NCI-H526 treated with DMSO at 0.1 percent for 48 hours (cell line): ENCODE data around the gene CFAP73.
A peak's percentile ranks its signal among the peaks of the same experiment; 100 is the strongest.

Experiments used
- DNase-seq: peaks from one replicate; lab custom pipeline; 2025; lab: John Stamatoyannopoulos, UW

Gene CFAP73

GRCh38 chr12:113142173-113142885, 7.2 kb upstream of the CFAP73 start:
- DNase-seq = no peak

GRCh38 chr12:113142886-113143332, 6.6 kb upstream of the CFAP73 start:
- no peak for DNase-seq

GRCh38 chr12:113143959-113144358, 5.6 kb upstream of the CFAP73 start:
- no peak for DNase-seq

GRCh38 chr12:113144806-113145205, 4.7 kb upstream of the CFAP73 start:
- no peak for DNase-seq

- no peak for DNase-seq
These were observed 3.6 kb upstream of the CFAP73 start for GRCh38 chr12:113145720-113146551.

- DNase-seq = no peak
These were observed 2.5 kb upstream of the CFAP73 start for GRCh38 chr12:113146999-113147398.

GRCh38 chr12:113151655-113152054, 2.1 kb downstream of the CFAP73 start:
- no peak for DNase-seq

- DNase-seq = no peak
These were observed 2.8 kb downstream of the CFAP73 start for GRCh38 chr12:113152196-113152834.

- DNase-seq = peak; percentile 61
These were observed 3.6 kb downstream of the CFAP73 start for GRCh38 chr12:113152835-113153814.

- DNase-seq = peak; percentile 28
These were observed 4.9 kb downstream of the CFAP73 start for GRCh38 chr12:113154351-113154973.

GRCh38 chr12:113155060-113155459, 5.5 kb downstream of the CFAP73 start:
- no peak for DNase-seq

GRCh38 chr12:113155646-113156045, 6.1 kb downstream of the CFAP73 start:
- DNase-seq = no peak

GRCh38 chr12:113157218-113157859, 7.8 kb downstream of the CFAP73 start:
- DNase-seq = no peak

- no peak for DNase-seq
These were observed 9.1 kb downstream of the CFAP73 start for GRCh38 chr12:113158439-113159203.

GRCh38 chr12:113159937-113160336, 10.4 kb downstream of the CFAP73 start:
- no peak for DNase-seq

- peak; percentile 85 for DNase-seq
These were observed 12.0 kb downstream of the CFAP73 start for GRCh38 chr12:113161415-113162016.

GRCh38 chr12:113162102-113163029, 12.8 kb downstream of the CFAP73 start:
- DNase-seq = no peak

- DNase-seq = no peak
These were observed 13.5 kb downstream of the CFAP73 start for GRCh38 chr12:113163030-113163360.
